ENCODE data around the gene LRRC19.

DNA sequence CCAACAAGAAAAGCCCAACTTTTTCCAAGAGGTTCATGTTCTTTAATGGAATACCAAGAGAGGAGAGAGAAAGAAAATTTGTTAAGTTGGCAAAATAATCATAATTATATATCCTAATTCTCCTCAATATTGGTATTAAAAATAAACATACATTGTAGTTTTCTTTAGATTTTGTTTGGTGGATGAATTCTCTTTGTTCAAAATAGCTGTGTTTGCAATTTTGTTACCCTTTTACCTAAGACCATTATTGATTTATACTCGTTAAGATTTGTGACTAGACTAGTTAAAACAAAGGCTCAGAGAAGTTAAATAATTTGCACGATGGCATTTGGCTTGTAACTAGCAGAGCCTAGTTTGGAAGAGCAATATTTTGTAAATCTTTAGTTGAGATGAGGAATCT, 9.7 kb downstream of the LRRC19 start:
- TF ChIP-seq, protein P1, sequence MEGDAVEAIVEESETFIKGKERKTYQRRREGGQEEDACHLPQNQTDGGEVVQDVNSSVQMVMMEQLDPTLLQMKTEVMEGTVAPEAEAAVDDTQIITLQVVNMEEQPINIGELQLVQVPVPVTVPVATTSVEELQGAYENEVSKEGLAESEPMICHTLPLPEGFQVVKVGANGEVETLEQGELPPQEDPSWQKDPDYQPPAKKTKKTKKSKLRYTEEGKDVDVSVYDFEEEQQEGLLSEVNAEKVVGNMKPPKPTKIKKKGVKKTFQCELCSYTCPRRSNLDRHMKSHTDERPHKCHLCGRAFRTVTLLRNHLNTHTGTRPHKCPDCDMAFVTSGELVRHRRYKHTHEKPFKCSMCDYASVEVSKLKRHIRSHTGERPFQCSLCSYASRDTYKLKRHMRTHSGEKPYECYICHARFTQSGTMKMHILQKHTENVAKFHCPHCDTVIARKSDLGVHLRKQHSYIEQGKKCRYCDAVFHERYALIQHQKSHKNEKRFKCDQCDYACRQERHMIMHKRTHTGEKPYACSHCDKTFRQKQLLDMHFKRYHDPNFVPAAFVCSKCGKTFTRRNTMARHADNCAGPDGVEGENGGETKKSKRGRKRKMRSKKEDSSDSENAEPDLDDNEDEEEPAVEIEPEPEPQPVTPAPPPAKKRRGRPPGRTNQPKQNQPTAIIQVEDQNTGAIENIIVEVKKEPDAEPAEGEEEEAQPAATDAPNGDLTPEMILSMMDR (IDR thresholded peaks at IDR 0.05) = no peak
- no peak for TF ChIP-seq POLR2AphosphoS5 (IDR thresholded peaks at IDR 0.05)
